H9 (cell line): ENCODE results near the gene RPS6KA1. TPM values are rescaled to one million over a fixed set of nuclear protein-coding genes. Genes with fewer than 3 reads are reported as not detected.

Experiments used
- DNase-seq: peaks from one replicate; pipeline ENCODE4 v3.0.0-alpha.2; 2017
- H2AFZ ChIP-seq: one replicate; pipeline ENCODE4 v1.6.1; 2013; ENCODE audit warnings: mild to moderate bottlenecking, low read length, control low read depth, moderate library complexity
- H2AK5ac ChIP-seq: 2 replicates; pipeline ENCODE4 v1.6.1; 2013; ENCODE audit warnings: low read length, control low read depth, mixed read lengths; ENCODE audit not compliant: insufficient read length
- H2BK120ac ChIP-seq: one replicate; pipeline ENCODE4 v1.6.1; 2013; ENCODE audit warnings: low read depth, mild to moderate bottlenecking, low read length, control low read depth, inconsistent platforms; ENCODE audit not compliant: poor library complexity, severe bottlenecking
- H2BK12ac ChIP-seq: 2 replicates; pipeline ENCODE4 v1.6.1; 2013; ENCODE audit warnings: low read length, control low read depth, mixed read lengths, low read depth; ENCODE audit not compliant: insufficient read length
- H2BK15ac ChIP-seq: 2 replicates; pipeline ENCODE4 v1.6.1; 2013; ENCODE audit warnings: low read depth, low read length, control low read depth
- H2BK20ac ChIP-seq: one replicate; pipeline ENCODE4 v1.6.1; 2013; ENCODE audit warnings: low read depth, mild to moderate bottlenecking, low read length, control low read depth, inconsistent platforms; ENCODE audit not compliant: poor library complexity, severe bottlenecking
- H2BK5ac ChIP-seq: 2 replicates; pipeline ENCODE4 v1.6.1; 2013; ENCODE audit warnings: low read length, control low read depth, mixed read lengths; ENCODE audit not compliant: insufficient read length
- H3K14ac ChIP-seq: 2 replicates; pipeline ENCODE4 v1.6.1; 2013; ENCODE audit warnings: low read length, control low read depth; ENCODE audit not compliant: insufficient read depth
- H3K18ac ChIP-seq: 2 replicates; pipeline ENCODE4 v1.6.1; 2013; ENCODE audit warnings: low read depth, mild to moderate bottlenecking, mixed read lengths, low read length, control low read depth; ENCODE audit not compliant: insufficient read length
- H3K23ac ChIP-seq: 2 replicates; pipeline ENCODE4 v1.6.1; 2013; ENCODE audit warnings: low read length, control low read depth, mixed read lengths, low read depth; ENCODE audit not compliant: insufficient read length
- H3K23me2 ChIP-seq: 2 replicates; pipeline ENCODE4 v1.6.1; 2013; ENCODE audit warnings: low read depth, mild to moderate bottlenecking, mixed read lengths, low read length, control low read depth; ENCODE audit not compliant: insufficient read length, poor library complexity, severe bottlenecking
- H3K27ac ChIP-seq: 2 replicates; pipeline ENCODE4 v1.5.1; 2013; ENCODE audit warnings: low read length, control low read depth, mixed read lengths, low read depth; ENCODE audit not compliant: insufficient read length
- H3K27me3 ChIP-seq: 2 replicates; pipeline ENCODE4 v1.6.1; 2013; ENCODE audit warnings: low read length, control low read depth, inconsistent platforms; ENCODE audit not compliant: insufficient read depth
- H3K4ac ChIP-seq: 2 replicates; pipeline ENCODE4 v1.6.1; 2013; ENCODE audit warnings: low read depth, mild to moderate bottlenecking, control low read depth, inconsistent platforms, low read length, moderate library complexity
- H3K4me1 ChIP-seq: 2 replicates; pipeline ENCODE4 v1.6.1; 2013; ENCODE audit warnings: low read length, control low read depth, inconsistent platforms; ENCODE audit not compliant: insufficient read depth
- H3K4me2 ChIP-seq: 2 replicates; pipeline ENCODE4 v1.6.1; 2013; ENCODE audit warnings: low read length, control low read depth, mixed read lengths; ENCODE audit not compliant: insufficient read length, insufficient read depth
- H3K56ac ChIP-seq: 2 replicates; pipeline ENCODE4 v1.6.1; 2013; ENCODE audit warnings: low read depth, mild to moderate bottlenecking, mixed read lengths, low read length, control low read depth; ENCODE audit not compliant: insufficient read length
- H3K79me1 ChIP-seq: 2 replicates; pipeline ENCODE4 v1.6.1; 2013; ENCODE audit warnings: low read depth, mild to moderate bottlenecking, moderate library complexity, low read length, control low read depth, inconsistent platforms; ENCODE audit not compliant: insufficient read depth, poor library complexity, severe bottlenecking
- H3K79me2 ChIP-seq: 2 replicates; pipeline ENCODE4 v1.6.1; 2013; ENCODE audit warnings: low read length, control low read depth, inconsistent platforms; ENCODE audit not compliant: insufficient read depth
- H3K9ac ChIP-seq: 2 replicates; pipeline ENCODE4 v1.6.1; 2013; ENCODE audit warnings: low read length, control low read depth, mixed read lengths; ENCODE audit not compliant: insufficient read length; ENCODE audit errors: extremely low read depth
- H3K9me3 ChIP-seq: one replicate; pipeline ENCODE4 v1.6.1; 2013; ENCODE audit warnings: low read depth, low read length, inconsistent platforms; ENCODE audit not compliant: control insufficient read depth
- H3T11ph ChIP-seq: one replicate; pipeline ENCODE4 v1.6.1; 2013; ENCODE audit warnings: mild to moderate bottlenecking, low read length, control low read depth, inconsistent platforms
- H4K20me1 ChIP-seq: one replicate; pipeline ENCODE4 v1.6.1; 2013; ENCODE audit not compliant: control insufficient read depth, insufficient read length, insufficient read depth
- H4K5ac ChIP-seq: 2 replicates; pipeline ENCODE4 v1.6.1; 2013; ENCODE audit warnings: low read depth, mild to moderate bottlenecking, mixed read lengths, low read length, control low read depth; ENCODE audit not compliant: insufficient read length
- H4K8ac ChIP-seq: replicated peaks from 2 replicates; pipeline ENCODE4 v1.6.1; 2013; ENCODE audit warnings: low read length, control low read depth, mixed read lengths, low read depth; ENCODE audit not compliant: insufficient read length
- H4K91ac ChIP-seq: 2 replicates; pipeline ENCODE4 v1.6.1; 2013; ENCODE audit warnings: low read depth, mild to moderate bottlenecking, moderate library complexity, mixed read lengths, low read length, control low read depth; ENCODE audit not compliant: insufficient read length
- H3K27ac Mint-ChIP-seq, 3 experiments: 2 replicates in 2 of 3; 3 replicates in 1 of 3; pipeline ENCODE4 v1.8.0; 2020 to 2021; ENCODE audit warnings: mixed read lengths in 3 of 3, mild to moderate bottlenecking in 1 of 3, moderate library complexity in 1 of 3
- H3K27me3 Mint-ChIP-seq: 2 replicates; pipeline ENCODE4 v1.8.0; 2021; ENCODE audit warnings: low read depth, mild to moderate bottlenecking, moderate library complexity, mixed read lengths
- H3K36me3 Mint-ChIP-seq, 3 experiments: 2 replicates in 2 of 3; 3 replicates in 1 of 3; pipeline ENCODE4 v1.8.0; 2020 to 2021; ENCODE audit warnings: low read depth in 3 of 3, mixed read lengths in 3 of 3; ENCODE audit not compliant: insufficient read depth in 1 of 3
- H3K4me1 Mint-ChIP-seq, 2 experiments: 2 replicates each; pipeline ENCODE4 v1.8.0; 2020; ENCODE audit warnings: mixed read lengths in 2 of 2
- H3K4me3 Mint-ChIP-seq, 2 experiments: 2 replicates in 1 of 2; 3 replicates in 1 of 2; pipeline ENCODE4 v1.8.0; 2020 to 2021; ENCODE audit warnings: mild to moderate bottlenecking in 2 of 2, mixed read lengths in 2 of 2, moderate library complexity in 1 of 2
- H3K9me3 Mint-ChIP-seq, 2 experiments: 2 replicates in 1 of 2; 3 replicates in 1 of 2; pipeline ENCODE4 v1.8.0; 2020; ENCODE audit warnings: mild to moderate bottlenecking in 2 of 2, mixed read lengths in 2 of 2, moderate library complexity in 1 of 2
- WGBS: extraction: QIAGEN DNeasy Blood & Tissue Kit; methylation state at CpG from one replicate; pipeline ENCODE4 v1.1.7; 2013; ENCODE audit warnings: missing lambda C conversion rate, low lambda C conversion rate, mixed read lengths; ENCODE audit not compliant: insufficient read length; ENCODE audit errors: extremely low coverage; 5-methylcytosine and 5-hydroxymethylcytosine counted together
- total RNA-seq: library from RNA; stranded (reverse); gene quantifications from 2 replicates; pipeline ENCODE4 v1.2.1, GENCODE V29; 2021
- TF ChIP-seq, protein P1 (sequence below): fragments of 200-600 bp; sonication (generic); conservative IDR thresholded peaks from 3 replicates; pipeline ENCODE4 v1.8.0; 2021; ENCODE audit warnings: antibody characterized with exemption, mild to moderate bottlenecking

The RPS6KA1 gene
- total RNA-seq, 1 experiment from 2014 or later, result 45.3 TPM

DNA sequence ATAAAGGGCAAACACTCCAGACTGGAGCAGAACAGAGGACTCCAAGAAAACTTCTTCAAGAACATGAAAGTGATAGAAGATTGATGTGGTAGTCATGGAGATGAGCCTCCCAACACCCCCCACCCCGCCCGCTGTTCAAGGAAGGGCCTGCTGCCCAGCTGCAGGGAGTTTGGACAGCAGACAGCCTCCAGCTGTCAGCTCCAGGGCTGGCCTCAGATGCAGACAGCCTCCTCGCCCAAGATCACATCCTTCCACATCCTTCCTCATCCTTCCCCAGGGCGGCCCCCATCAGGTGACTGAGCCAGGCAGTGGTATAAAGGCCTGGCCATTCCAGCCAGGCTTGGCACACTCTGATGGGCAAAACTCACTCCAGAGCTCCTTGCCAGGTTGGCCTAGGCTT, 32.7 kb upstream of the RPS6KA1 start:
- H3K4me3 Mint-ChIP-seq, result no peak overlapping the region
- Histone ChIP-seq H3K18ac (no peak overlapping the region), H4K20me1 (no peaks in the 10 kb centered on the region), H3K27ac (no peak overlapping the region), H4K5ac (no peak overlapping the region), H2BK5ac (no peak overlapping the region), H3K4ac (no peak overlapping the region), H3K23ac (no peak overlapping the region), H3K27me3 (no peaks in the 10 kb centered on the region), H4K8ac (no peak overlapping the region), H3K9me3 (no peaks in the 10 kb centered on the region), H2BK20ac (no peak overlapping the region), H2BK12ac (no peak overlapping the region), H4K91ac (no peak overlapping the region), H2BK120ac (no peak overlapping the region), H3K79me2 (no peaks in the 10 kb centered on the region), H2AK5ac (no peak overlapping the region), H2BK15ac (no peak overlapping the region), H3T11ph (no peak overlapping the region), H3K4me1 (no peaks in the 10 kb centered on the region), H3K4me2 (no peak overlapping the region), H2AFZ (no peak overlapping the region), H3K9ac (no peak overlapping the region), H3K14ac (no peak overlapping the region), H3K23me2 (peaks cover 6% of the 10 kb centered on the region), H3K56ac (no peak overlapping the region), H3K79me1 (no peaks in the 10 kb centered on the region)
- peaks cover 2 to 6% of the 10 kb centered on the region in 2 experiments; a peak in 2 of 4 replicates for H3K4me1 Mint-ChIP-seq
- WGBS, result no CpG with 5 or more reads among the region's 4 CpGs
- no peak overlapping the region for H3K27ac Mint-ChIP-seq
- no peaks in the 10 kb centered on the region for H3K9me3 Mint-ChIP-seq
- TF ChIP-seq, protein P1, sequence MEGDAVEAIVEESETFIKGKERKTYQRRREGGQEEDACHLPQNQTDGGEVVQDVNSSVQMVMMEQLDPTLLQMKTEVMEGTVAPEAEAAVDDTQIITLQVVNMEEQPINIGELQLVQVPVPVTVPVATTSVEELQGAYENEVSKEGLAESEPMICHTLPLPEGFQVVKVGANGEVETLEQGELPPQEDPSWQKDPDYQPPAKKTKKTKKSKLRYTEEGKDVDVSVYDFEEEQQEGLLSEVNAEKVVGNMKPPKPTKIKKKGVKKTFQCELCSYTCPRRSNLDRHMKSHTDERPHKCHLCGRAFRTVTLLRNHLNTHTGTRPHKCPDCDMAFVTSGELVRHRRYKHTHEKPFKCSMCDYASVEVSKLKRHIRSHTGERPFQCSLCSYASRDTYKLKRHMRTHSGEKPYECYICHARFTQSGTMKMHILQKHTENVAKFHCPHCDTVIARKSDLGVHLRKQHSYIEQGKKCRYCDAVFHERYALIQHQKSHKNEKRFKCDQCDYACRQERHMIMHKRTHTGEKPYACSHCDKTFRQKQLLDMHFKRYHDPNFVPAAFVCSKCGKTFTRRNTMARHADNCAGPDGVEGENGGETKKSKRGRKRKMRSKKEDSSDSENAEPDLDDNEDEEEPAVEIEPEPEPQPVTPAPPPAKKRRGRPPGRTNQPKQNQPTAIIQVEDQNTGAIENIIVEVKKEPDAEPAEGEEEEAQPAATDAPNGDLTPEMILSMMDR, result no peak
- H3K36me3 Mint-ChIP-seq, result peaks cover 0 to 3% (median 0%) of the 10 kb centered on the region in 3 experiments; a peak in 1 of 7 replicates
- no peak for DNase-seq
- no peaks in the 10 kb centered on the region; the same call in none of the 2 replicates for H3K27me3 Mint-ChIP-seq
